Smooth muscle cell of the brain vasculature (primary cell): Measurements from ENCODE around the gene PKD1L1.
A peak's percentile ranks its signal among the peaks of the same experiment; 100 is the strongest.
"Not testable (repeated sequence)": the region's sequence is repeated elsewhere in the genome, so short reads cannot be mapped to it uniquely, and the experiment has no call there.

ENCODE experiments used
- DNase-seq: peaks from one replicate; pipeline ENCODE4 v3.0.0-alpha.2; 2012; ENCODE audit warnings: low read depth, low spot score

PKD1L1 gene

DNA sequence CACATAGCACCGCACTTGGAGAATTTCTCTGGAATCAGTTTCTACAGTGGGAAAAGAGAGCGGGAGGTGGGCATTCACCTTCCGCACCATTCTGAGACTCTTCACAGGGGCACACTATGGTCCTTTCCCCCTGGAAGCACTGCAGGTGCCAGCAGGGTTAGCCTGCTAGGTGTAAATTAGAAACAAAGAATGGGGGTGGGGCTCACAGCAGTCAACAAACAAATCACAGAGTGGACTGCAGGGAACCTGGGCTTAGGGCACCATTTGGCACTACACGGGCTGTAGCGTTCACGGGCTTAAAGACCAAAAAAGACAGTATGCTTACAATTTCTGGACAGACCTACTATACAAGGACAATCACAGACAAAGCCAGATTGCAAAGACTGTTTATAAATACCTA is 8.0 kb upstream of the PKD1L1 start:
- DNase-seq = no peak

DNA sequence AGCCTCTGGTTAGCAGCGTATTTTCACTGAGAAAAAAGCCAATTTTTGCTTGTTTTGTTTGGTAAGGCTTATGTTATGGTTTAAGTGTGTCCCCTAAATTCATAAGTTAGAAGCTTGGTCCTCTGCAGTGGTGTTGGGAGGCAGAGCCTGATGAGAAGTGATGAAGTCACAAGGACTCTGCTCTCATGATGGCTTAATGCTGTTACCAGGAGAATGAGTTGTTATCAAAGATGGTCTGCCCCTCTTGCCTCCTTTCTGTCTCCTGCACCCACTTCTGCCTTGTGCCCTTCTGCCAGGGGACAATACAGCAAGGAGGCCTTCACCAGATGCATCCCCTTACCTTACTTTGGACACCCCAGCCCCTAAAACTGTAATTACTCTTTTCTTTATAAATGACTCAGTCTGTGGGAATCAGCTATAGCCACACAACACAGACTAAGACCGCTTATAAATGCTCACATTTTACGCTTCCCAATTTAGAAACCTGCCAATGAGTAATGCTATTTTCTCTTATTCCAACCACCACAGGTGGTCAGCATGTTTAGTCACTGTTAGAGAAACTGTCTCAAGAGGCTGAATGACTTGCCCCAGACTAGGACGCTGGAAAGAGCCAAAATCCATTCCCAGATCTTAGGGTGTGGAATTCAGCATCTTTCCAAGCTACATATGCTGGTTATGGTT is 6.1 kb upstream of the PKD1L1 start:
- DNase-seq = no peak

DNA sequence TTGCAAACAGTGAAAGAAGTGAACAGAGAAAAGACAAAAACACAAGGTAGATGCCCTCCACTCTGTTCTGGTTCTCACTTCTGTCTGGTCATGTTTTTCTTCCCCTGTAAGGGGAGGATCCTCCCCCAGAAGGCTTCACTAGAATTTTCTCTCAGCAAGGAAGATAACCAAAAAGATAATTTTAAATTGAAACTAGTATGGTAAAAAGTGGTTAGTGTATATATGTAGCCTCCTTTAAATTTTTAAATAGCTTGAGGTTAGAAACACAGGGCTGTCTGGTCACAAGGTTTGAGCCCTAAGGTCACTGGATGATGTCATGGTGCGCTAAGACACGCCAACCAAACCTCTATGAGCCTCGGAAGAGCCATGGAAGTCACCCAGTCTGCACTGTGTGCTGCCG is 5.6 kb upstream of the PKD1L1 start:
- DNase-seq = no peak

GRCh38 chr7:47952224-47952623 is 4.0 kb upstream of the PKD1L1 start:
- DNase-seq = no peak

DNA sequence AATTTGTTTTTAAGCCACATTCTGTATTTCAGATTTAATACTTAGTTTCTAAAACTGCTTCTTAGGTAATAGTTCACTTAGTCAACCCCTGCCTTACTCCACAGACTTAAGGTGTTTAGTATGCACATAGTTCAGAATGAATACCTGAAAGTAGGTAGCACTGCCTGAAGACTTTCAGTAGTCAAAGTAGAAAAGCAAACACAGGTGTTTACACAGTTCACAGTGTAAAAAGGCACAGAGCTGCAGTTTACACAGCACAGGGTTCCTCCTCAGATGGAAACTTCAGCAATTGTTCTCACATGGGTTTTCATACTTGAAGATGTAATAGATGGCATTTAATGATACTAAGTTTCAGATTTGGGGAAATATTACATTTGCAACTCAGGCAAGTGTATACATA is 3.1 kb upstream of the PKD1L1 start:
- no peak for DNase-seq

GRCh38 chr7:47950714-47951113 is 2.4 kb upstream of the PKD1L1 start:
- no peak for DNase-seq

DNA sequence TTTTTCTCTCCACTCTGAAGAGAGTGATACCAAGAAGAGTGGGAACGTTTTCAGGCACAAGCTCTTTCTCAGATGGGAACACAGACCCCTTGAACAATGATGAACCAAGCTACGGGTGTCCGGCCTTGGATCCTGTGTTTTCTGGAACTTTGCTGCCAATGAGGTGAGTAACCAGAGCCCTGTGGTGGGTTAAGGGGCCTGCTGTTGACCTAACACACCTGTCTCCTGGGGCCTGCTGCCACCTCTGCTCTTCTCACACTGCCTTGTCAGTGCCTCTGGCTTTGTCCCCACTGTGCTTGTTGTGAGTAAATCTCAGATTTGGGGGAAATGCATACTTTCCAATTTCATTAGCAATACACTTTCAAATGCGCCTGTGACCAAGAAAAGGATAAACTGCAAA is 1.4 kb upstream of the PKD1L1 start:
- no peak for DNase-seq

DNA sequence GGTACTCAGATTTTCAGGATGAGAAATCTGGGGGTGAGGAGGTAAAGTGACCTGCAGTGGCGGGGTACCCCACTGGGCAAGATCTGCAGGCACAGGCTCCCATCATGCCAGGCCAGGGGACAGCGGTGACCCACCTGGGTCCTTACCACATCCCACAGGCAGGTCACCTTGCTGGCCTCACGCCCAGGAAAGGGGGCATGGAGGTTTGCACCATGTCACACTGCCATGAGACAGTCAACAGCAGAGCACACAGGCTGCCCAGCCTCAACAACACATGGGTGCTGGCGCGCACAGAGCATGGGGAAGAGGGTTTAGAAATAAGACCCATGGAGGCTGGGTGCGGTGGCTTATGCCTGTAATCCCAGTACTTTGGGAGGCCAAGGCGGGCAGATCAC is 914 bp downstream of the PKD1L1 start:
- DNase-seq = no peak

DNA sequence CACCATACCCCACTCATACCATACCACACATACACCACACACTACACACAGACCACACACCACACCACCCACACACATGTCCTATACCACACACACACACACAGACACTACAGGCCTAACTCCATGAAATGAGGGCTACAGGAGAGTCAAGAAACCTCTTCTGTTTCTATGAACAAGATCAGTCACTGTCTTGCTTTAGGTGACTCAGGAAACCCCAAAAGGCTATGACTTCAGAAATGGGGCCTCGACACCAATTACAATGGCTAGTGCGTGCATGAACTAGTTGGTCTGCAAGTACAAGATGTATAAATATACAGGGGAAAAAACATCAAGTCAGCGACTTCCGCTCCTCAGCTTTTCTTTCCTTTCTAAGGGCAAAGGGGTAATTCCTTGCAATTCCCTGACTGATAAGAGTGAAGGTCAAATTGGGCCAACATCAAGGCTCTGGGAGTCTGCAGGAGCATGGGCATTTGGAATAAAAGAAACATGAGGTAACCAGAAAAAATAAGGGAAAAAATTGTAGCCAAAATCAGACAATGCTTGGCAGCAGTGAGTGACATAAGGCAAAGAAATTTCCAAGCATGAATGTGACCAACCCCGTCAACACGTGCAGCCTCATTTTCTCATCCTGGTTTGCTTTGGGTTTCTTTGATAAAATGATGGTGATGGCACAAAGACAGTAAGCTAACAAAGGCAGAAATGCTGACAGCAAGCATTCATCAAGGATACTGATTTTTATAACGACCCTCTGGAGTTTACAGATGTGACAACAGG is 1.5 kb downstream of the PKD1L1 start:
- DNase-seq = no peak

- peak; percentile 59 for DNase-seq
These were observed 2.8 kb downstream of the PKD1L1 start for GRCh38 chr7:47945261-47946015.

DNA sequence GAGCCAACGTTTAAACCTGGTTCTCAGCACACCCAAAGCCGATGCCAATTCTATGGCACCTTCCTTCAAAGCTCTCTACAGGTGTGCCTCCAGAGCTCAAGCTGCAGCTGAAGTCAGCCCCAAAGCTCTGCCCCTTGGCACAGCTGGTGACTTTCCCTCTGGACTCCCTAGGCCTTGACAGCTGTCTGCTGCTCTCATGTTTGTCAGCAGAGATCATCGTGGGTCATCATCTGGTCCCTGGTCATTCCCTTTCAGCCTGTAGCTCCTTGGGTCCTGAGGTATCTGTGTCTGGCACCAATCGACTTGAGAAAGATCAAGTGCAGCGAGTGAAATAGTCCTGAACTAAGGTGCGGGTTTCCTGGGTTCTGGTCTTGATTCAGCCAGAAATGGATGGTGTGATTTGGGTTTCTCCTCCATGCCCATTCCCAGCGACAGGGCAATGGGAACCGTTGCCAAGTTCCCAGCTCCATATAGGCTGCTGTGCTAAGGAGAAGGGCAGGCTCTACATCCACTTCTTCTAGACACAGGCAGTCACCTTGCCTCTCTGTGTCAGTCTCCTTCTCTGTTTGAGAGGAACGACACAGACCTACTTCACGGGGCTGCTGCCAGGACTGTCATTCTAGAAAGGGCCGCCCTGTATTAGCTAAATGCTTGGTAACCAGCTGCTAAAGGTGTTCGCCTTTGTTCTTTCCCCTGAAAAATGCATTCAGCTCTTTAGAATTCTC is 3.6 kb downstream of the PKD1L1 start:
- DNase-seq = no peak

DNA sequence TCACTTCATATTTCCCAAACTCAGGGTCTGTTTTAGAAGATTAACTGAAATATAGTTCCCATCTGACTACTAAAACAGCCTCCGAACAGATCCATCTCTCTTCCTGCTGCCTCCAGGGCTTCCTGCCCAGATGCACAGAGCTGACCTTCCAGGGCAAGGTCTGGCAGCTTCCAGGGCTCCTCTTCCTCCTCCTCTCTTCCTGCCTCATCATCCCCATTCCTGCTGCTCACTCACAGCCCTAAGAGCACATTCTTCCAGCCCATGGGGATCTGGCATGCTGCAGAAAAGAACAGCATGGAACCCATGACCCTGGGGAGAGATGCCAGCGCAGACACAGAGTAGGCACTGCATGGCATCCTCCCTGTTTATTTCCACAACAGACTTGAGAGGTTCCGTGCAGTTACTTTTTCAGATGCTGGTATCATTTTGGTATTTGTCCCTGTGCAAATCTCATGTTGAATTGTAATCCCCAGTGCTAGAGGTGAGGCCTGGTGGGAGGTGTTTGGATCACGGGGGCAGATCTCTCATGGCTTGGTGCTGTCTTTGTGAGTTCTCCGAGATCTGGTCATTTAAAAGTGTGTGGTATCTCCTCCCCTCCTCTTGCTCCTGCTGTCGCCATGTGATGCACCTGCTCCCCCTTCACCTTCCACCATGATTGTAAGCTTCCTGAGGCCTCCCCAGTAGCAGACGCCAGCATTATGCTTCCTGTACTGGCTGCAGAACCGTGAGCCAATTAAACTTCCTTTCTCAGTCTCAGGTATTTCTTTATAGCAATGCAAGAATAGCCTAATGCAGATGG is 4.4 kb downstream of the PKD1L1 start:
- no peak for DNase-seq

DNA sequence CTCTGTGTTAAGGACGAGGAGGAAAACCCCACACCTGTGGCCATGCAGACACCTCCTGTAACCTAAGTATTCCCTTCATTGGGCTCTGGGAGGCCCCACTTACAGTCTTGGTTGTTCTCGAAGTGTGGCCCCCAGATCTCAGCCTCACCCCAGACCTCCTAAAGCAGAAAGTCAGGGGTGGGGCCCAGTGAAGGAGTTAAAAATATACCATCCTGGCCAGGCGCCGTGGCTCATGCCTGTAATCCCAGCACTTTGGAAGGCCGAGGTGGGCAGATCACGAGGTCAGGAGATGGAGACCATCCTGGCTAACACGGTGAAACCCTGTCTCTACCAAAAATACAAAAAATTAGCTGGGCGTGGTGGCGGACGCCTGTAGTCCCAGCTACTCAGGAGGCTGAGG is 5.6 kb downstream of the PKD1L1 start:
- DNase-seq = not testable (repeated sequence)

- DNase-seq = no peak
These were observed 6.1 kb downstream of the PKD1L1 start for GRCh38 chr7:47942132-47942531.

- no peak for DNase-seq
These were observed 7.0 kb downstream of the PKD1L1 start for GRCh38 chr7:47941136-47941844.

DNA sequence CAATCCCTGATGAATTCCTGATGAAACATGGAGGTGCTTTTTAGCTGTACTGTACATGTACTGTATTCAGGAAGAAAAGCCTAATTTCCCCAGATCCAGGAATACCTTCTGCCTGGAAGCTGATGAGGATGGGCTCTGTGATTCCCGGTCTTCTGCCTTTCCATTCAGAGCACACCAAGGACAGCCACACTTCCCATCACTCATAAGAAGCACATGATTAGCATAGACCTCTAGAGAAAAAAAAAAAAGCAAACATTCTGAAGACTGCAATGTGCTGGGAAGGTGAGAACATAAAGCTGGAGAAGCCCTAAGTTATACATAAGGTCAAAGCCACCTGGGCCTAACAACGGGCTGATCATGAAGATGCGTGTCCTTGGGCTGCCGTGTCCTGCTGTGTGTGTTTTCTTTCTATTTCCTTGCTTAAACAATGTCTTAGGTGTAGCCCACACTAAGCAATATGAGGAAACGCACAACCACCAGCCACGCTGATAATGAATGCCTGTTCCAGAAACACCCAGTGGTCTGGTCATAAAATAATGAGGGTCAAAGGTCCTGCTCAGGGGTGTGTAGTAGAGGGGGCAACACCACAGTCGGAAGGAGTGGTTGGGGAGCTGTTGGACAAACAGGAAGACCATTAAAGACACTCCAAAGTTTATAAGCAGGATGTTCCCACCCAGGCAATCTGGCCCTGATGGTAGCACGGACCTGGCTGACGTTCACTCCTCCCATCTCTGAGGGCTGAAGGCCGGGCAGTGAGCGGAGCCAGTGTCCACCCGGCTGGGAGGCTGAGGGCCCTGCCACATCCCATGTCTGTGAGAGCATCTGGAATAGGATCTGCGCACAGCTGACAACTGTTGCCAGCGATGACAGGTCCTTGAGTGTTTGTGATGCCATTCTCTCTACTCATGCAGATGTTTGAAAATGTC is 7.9 kb downstream of the PKD1L1 start:
- DNase-seq = no peak

- DNase-seq = no peak
These were observed 8.7 kb downstream of the PKD1L1 start for GRCh38 chr7:47939425-47940036.

DNA sequence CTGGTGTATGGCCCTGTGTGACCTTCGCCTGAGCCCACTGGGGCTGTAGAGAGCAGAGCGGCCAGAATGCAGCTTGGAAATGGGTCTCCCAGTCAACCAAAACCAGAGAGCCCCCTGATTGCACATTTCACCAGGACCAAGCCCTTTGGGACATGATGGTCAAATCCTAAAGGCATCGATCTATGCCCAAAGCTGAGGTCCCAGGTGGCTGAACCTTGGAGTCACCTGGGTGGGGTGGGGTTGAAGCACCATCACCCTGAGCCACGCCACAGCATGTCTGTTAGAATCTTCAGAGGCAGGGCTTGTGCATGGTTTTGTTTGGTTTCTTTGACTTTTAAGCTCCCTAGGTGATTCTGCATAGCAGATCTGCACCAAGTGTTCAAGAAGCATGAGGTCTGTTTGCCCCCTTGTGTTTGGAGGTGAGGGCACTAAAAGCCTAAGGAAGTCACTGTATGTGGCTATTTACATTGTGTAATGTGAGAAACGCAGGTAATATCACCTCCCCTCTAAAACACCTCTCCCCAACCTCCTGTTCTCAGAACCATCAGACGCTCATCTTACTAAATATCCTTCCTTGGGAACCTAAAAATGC is 9.6 kb downstream of the PKD1L1 start:
- DNase-seq = no peak
